Measurements from ENCODE around the gene TFR2.

GRCh38 chr7:100573691-100574361 is 67.5 kb downstream of the TFR2 start, which contains the start of gene SAP25:
- TF ChIP-seq CTCF (conservative IDR thresholded peaks at IDR 0.05; ENCODE audit: low read length) (no peak), EZH2phosphoT487 (IDR thresholded peaks at IDR 0.05; ENCODE audit: borderline replicate concordance, low read depth, low read length) (no peak)

Data from OCI-LY7 (cell line).